SH-SY5Y (cell line): ENCODE measurements around the gene KLF11.

ENCODE experiments used
- GATA2 ChIP-seq: IDR thresholded peaks from 2 replicates; pipeline ENCODE4 v1.6.1; 2011; ENCODE audit warnings: mild to moderate bottlenecking, low read depth, low read length
- GATA3 ChIP-seq: IDR thresholded peaks from 2 replicates; pipeline ENCODE4 v1.6.1; 2011; ENCODE audit warnings: low read depth, mild to moderate bottlenecking, low read length, moderate library complexity

KLF11 gene

GRCh38 chr2:10078001-10078400 is 34.7 kb downstream of the KLF11 start:
- TF ChIP-seq GATA2 (no peak), GATA3 (no peak)

GRCh38 chr2:10078704-10079265 is 35.4 kb downstream of the KLF11 start:
- no peak for TF ChIP-seq GATA2
- TF ChIP-seq GATA3, result no peak

- TF ChIP-seq GATA2, result no peak
- no peak for TF ChIP-seq GATA3
Observed at GRCh38 chr2:10079266-10079869, 36.0 kb downstream of the KLF11 start.

- TF ChIP-seq GATA2 (no peak), GATA3 (no peak)
Observed at GRCh38 chr2:10079870-10080535, 36.7 kb downstream of the KLF11 start, which contains the start of gene CYS1. CYS1 (minus strand) TSS chr2:10080411; CDS start chr2:10080223, 188 bp downstream.

GRCh38 chr2:10080536-10081304 is 37.4 kb downstream of the KLF11 start:
- no peak for TF ChIP-seq GATA3

- no peak for TF ChIP-seq GATA3
- TF ChIP-seq GATA2, result no peak
Observed at GRCh38 chr2:10083046-10083445, 39.7 kb downstream of the KLF11 start.

- no peak for TF ChIP-seq GATA2
- no peak for TF ChIP-seq GATA3
Observed at GRCh38 chr2:10083692-10084211, 40.4 kb downstream of the KLF11 start.

- TF ChIP-seq GATA3 (no peak), GATA2 (no peak)
Observed at GRCh38 chr2:10084223-10084865, 41.0 kb downstream of the KLF11 start.

- TF ChIP-seq GATA3 (no peak), GATA2 (no peak)
Observed at GRCh38 chr2:10085043-10085667, 41.8 kb downstream of the KLF11 start.

- TF ChIP-seq GATA3 (no peak), GATA2 (no peak)
Observed at GRCh38 chr2:10085668-10086059, 42.3 kb downstream of the KLF11 start.

GRCh38 chr2:10086950-10087349 is 43.6 kb downstream of the KLF11 start:
- TF ChIP-seq GATA2 (no peak), GATA3 (no peak)

- TF ChIP-seq GATA2 (no peak), GATA3 (no peak)
Observed at GRCh38 chr2:10087360-10087759, 44.0 kb downstream of the KLF11 start.

GRCh38 chr2:10089565-10090190 is 46.3 kb downstream of the KLF11 start:
- TF ChIP-seq GATA2 (no peak), GATA3 (no peak)
